HG03439 (cell line): ENCODE measurements around the gene PPP2R5D.
A peak's percentile ranks its signal among the peaks of the same experiment; 100 is the strongest.
"Not testable (repeated sequence)": the region's sequence is repeated elsewhere in the genome, so short reads cannot be mapped to it uniquely, and the experiment has no call there.

Experiments
- ATAC-seq: cut with Tn5 transposase; IDR thresholded peaks from one replicate; pipeline ENCODE4 v1.9.1; 2021; ENCODE audit warnings: mild to moderate bottlenecking, moderate library complexity; ENCODE audit not compliant: unreplicated experiment

PPP2R5D gene

GRCh38 chr6:43021270-43022047 is 37.1 kb downstream of the PPP2R5D start, which contains the start of gene RRP36:
TSS of gene RRP36 (plus strand) at chr6:43021623. CDS start at chr6:43021655, 32 bp downstream.
- ATAC-seq = no peak

GRCh38 chr6:43024436-43024835 is 40.1 kb downstream of the PPP2R5D start:
- ATAC-seq = no peak

- ATAC-seq = no peak
Measured at GRCh38 chr6:43026365-43026764, 42.0 kb downstream of the PPP2R5D start.

- no peak for ATAC-seq
Measured at GRCh38 chr6:43029120-43029519, 44.8 kb downstream of the PPP2R5D start.

- no peak for ATAC-seq
Measured at GRCh38 chr6:43032326-43032725, 48.0 kb downstream of the PPP2R5D start.

- ATAC-seq = no peak
Measured at GRCh38 chr6:43033496-43034189, 49.3 kb downstream of the PPP2R5D start.

GRCh38 chr6:43034190-43034525 is 49.8 kb downstream of the PPP2R5D start:
- no peak for ATAC-seq

GRCh38 chr6:43035495-43036194 is 51.3 kb downstream of the PPP2R5D start:
- ATAC-seq = no peak

- no peak for ATAC-seq
Measured at GRCh38 chr6:43036712-43037111, 52.3 kb downstream of the PPP2R5D start.

- ATAC-seq = no peak
Measured at GRCh38 chr6:43037197-43037596, 52.8 kb downstream of the PPP2R5D start.

- no peak for ATAC-seq
Measured at GRCh38 chr6:43037706-43038105, 53.3 kb downstream of the PPP2R5D start.

GRCh38 chr6:43038727-43039126 is 54.4 kb downstream of the PPP2R5D start:
- ATAC-seq = no peak

- ATAC-seq = no peak
Measured at GRCh38 chr6:43040542-43041257, 56.3 kb downstream of the PPP2R5D start.

- not testable (repeated sequence) for ATAC-seq
Measured at GRCh38 chr6:43041475-43041874, 57.1 kb downstream of the PPP2R5D start.

GRCh38 chr6:43043310-43043709 is 58.9 kb downstream of the PPP2R5D start:
- ATAC-seq = no peak

GRCh38 chr6:43045371-43045930 is 61.1 kb downstream of the PPP2R5D start:
- ATAC-seq = no peak

- no peak for ATAC-seq
Measured at GRCh38 chr6:43047998-43048397, 63.6 kb downstream of the PPP2R5D start.

- ATAC-seq = no peak
Measured at GRCh38 chr6:43050981-43051380, 66.6 kb downstream of the PPP2R5D start.

GRCh38 chr6:43052225-43052841 is 68.0 kb downstream of the PPP2R5D start:
- no peak for ATAC-seq

- ATAC-seq = peak; percentile 4
Measured at GRCh38 chr6:43052842-43053544, 68.6 kb downstream of the PPP2R5D start.
